GM19099 (cell line): Measurements from ENCODE around the gene RAB4A.

Experiments used
- POLR2A ChIP-seq: IDR thresholded peaks from 3 replicates; pipeline ENCODE4 v1.6.1; 2011; ENCODE audit warnings: low read depth; ENCODE audit not compliant: insufficient read length; ENCODE audit errors: extremely low read depth

The RAB4A gene

DNA sequence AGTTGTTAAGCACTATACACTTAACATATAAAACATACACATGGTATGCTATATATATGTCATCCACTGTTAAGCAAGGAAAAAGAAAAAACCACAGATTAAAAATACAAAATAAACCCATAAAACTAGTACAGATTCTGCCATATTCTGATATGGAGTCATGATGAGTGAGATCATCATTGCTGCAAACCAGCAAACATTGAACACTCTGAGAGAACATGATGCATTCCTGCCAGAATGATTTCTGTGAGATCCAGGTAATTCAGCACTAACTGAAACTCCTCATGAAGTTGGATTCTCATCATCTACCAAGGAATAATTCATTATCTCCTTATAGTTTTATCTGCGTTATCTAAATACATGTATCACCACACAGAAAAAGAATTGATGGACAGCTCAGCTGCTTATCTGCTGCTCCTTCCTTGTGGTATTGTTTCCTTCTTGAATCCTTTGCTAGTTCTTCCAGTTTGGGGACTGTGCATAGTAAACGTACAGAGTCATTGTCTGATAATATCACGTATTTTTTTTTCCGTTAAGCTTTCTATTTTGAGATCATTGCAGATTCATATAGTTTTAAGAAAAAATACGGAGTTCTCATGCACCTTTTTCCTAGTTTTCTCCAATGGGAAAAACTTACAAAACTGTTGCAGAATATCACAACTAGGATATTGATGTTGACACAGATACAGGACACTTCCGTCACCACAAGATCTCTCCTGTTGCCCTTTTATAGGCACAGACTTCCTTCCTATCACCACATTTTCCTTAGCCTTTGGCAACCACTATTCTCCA is 9.3 kb downstream of the RAB4A start:
- TF ChIP-seq POLR2A, result no peak

DNA sequence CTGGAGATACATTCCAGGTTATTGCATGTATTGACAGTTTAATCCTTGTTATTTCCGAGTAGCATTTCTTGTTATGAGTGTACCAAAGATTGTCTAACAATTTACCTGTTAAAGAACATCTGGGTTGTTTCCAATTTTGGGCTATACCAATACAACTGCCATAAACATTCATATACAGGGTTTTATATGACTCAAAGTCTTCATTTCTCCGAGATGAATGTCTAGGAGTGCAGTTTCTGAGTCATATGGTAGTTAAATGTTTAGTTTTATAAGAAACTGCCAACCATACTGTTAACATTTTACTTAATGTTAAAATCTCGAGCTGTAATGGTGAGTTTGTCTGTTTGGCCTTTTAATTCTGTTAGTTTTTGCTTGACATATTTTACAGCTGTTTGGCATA is 10.0 kb downstream of the RAB4A start:
- TF ChIP-seq POLR2A, result no peak

DNA sequence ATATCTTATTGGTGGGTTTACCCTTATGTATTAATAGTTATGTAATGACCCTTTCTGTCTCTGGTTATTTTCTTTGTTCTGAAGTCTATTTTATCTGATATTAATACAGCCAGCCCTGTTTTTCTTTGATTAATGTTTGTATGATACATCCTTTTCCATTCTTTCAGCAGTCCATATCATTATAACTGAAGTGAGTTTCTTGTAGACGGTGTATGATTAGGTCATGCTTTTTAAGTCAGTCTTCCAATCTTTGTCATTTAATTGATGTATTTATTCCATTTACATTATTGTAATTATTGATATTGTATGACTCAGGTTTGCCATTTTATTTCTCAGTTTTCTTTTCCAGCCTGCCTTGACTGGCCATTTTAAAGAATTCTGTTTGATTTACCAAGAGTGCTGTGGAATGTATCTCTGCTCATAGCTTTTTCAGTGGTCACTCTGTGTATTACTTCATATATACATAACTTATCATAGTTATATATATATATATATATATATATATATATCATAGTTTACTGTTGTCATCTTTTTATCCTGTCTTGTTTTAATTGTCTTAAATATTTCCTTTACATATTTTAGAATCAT is 10.5 kb downstream of the RAB4A start:
- TF ChIP-seq POLR2A, result no peak

DNA sequence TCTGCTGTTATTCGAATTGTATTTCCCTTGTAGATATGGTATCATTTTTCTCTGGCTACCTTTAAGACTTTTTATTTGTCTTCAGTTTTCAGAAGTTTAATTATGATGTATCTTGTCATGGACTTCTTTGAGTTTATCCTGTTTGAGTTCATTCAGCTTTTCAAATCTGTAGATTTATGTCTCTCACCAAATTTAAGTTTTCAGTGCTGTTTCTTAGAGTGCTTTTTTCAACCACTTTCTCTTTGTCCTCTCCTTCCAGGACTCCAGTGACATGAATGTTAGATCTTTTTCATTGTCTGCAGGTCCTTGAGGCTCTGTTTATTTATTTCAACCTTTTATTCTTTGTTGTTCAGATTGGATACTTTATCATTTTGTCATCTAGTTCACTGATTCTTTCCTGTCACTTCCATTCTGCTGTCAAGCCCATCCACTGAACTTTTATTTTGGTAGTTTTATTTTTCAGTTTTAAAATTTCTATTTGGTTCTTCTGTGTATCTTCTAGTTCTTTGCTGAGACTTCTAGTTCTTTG is 11.4 kb downstream of the RAB4A start:
- no peak for TF ChIP-seq POLR2A

DNA sequence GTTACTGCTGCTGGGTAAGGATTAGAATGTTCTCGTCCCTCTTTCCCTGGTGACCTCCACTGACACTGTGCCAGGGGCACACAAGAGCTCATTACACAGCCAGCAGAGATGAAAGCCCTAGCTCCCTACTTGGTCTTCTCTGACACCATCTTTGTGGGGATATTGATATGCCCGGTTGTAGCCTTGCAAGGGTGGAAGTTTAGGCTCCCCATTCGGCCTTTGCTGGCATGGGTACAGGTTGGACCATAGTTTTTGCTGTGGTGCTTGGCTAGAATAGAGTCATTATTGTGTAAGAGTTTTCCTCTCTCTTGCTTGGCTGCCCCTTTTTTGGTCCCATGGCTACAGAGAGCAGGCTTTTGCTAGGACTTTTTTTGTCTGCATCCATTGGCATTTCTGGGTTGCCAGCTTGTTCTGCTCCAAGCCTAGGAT is 12.3 kb downstream of the RAB4A start:
- no peak for TF ChIP-seq POLR2A

DNA sequence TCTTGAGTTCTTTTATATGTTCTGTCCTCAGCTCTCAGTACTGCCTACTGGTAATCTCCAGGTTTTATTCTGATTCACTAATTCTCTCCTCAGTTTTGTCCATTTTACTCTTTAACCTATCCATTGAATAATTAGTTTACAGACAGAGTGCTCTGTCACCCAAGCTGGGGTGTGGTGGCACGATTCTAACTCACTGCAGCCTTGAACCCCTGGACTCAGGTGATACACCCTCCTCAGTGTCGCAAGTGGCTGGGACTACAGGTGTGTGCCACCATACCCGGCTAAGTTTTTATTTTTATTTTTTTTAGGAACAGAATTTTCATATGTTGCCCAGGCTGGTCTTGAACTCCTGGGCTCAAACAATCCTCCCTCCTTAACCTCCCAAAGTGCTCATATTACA is 14.0 kb downstream of the RAB4A start:
- TF ChIP-seq POLR2A, result no peak

DNA sequence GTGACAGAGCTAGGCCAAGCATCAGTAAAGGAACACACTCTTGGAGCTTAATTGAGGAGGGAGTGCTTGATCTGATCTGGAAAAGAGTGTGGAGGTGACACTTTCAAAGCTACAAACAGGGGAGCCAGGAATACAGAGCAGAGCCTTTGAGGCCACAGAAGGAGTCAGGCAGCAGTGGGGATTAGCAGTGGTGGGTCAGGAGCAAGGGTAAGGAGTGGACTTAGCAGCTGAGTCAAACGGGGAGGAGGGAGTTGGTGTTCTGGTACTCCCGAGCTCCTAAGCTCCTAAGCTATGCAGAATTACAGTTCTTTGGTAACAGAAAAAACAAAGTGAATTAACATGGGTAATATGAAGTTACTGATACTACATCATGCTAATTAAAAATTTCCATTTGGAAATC is 14.5 kb downstream of the RAB4A start:
- TF ChIP-seq POLR2A, result no peak

DNA sequence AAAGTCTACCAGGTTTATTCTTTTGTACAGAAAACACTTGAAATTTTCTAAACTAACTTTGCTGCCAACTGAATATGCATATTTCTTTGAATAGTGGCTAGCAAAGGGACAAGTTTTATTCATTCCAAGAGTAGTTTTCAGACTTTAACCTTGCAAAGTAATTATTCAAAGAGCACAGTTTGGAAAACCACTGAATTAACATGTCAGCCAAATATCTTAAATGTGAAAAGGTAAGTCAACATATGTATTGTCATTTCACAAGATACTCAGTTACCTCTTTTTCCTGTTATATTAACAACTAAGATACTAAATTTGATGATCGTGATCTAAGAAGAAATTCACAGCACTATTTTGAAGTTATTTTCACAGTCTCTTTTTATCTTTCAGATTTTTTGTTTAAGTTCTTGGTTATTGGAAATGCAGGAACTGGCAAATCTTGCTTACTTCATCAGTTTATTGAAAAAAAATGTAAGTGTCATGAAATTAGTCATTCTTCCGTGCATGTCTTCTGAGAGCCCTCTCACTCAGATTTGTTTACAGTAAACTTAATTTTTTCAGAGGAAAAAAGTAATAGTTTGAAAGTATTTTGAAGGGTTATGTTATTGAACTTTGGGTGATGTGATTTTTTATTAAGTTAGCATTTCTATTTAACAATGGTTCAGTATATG is 15.3 kb downstream of the RAB4A start:
- no peak for TF ChIP-seq POLR2A

DNA sequence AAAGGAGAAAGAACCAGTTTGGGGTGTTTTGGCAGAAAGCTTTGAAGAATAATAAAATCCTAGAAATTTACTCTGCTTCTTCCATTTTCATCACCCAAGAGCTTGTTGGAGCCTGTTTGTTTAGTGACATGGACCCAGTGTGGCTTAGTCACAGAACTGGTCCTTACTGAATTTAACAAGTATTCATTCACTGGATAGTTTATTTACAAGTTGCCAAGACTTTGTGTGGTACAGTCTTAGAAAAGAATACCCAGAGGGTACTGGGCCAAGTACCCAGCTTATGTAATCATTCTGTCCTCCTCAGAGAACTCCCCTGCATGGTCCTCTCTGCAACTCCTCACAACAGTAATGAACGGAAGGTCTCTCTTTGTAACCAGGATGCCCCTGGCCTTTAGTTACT is 16.4 kb downstream of the RAB4A start:
- no peak for TF ChIP-seq POLR2A

DNA sequence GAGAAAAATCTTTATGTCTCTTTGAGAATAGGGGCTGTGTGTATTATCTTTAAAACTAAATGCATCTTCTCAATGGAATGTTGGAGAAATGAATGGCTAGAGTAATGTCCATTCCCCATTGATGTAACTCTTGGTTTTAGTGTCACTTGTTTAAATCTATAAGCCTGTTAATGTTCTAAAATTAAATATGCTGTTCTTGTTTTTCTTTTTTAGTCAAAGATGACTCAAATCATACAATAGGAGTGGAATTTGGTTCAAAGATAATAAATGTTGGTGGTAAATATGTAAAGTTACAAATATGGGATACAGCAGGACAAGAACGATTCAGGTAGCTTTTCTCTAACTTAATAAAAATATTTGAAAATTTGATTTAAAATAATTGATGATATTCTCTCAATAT is 17.6 kb downstream of the RAB4A start:
- no peak for TF ChIP-seq POLR2A

DNA sequence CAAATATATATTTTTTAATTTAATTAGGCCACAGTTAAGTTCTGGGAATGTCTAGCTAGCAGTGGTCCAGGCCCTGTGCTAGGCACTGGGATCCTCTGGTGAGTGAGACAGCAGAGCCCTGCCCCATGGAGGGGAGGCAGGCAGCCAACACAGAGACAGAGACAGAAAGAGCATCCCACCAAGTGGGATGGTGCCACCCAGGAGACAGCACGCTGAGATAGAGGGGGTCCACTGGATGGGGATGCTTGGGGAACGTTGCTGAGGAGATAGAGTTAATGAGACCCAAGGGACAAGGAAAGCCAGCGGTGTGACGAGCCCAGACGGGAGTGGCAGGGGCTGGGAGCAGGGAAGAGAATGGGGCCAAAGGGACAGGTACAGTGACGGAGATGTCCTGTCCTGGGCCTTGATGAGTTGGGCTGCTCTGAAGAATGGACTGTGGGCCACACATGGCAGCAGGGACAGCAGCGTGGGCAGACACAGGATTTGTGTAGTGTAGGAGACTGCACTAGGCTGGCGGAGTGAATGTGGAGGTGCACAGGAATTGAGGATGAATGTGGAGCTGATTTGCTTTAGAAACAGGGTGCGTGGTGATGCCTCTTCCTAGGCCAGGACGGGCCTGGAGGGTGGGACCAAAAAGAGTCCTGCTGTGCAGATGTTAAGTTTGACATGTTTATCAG is 22.8 kb downstream of the RAB4A start:
- TF ChIP-seq POLR2A, result no peak

DNA sequence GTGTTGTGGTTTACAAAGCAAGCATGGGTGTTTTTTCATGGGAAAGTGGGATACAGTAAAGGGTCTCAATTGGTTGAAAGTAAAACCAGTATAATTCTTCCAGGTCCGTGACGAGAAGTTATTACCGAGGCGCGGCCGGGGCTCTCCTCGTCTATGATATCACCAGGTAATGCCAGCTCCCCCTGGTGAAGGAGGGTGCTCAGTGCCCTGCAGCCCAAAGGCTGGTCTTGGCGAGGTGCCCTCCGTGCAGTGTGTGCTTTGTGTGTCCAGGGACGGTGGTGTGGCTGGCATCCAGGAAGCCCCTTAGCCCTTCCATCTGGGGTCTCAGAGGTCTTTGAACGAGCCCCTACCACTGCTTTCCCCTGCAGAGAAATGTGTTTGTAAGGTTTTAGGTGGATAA is 24.8 kb downstream of the RAB4A start:
- no peak for TF ChIP-seq POLR2A

DNA sequence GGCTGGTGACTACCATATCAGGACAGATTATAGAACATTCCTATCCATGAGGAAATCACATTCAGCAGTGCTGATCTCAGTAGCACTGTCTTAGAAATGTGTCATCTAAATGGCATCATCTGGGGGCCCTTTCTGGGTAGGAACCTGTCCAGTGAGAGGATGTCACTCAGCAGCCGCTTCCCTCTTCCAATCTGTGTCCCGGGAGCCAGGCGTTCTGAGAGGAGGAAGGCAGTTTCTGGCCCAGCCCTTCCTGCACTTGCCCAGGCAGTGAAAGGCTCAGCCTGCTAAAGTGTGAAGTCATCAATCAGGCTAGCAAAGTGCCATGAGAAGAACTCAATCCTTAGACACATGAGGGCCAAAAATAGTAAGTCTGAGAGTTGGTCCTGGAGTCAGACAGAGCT is 25.6 kb downstream of the RAB4A start:
- TF ChIP-seq POLR2A, result no peak

DNA sequence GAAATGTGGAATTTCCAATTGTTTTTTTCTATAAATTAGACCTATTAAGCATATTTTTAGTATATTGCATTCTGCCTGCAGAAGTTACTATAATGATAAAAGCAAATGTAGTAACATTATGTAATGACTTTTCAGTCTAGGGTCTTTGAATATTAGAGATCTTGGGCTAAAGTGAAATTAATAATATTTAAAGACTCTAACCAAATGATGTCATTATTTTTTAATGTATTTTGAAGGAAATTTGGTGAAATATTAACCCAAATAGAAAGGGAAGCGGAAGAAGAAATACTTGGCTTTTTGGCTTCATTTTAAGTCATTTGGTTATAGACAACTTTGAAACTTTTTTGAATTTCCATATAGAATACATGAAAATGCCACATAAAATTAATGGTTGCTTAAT is 26.8 kb downstream of the RAB4A start:
- no peak for TF ChIP-seq POLR2A

DNA sequence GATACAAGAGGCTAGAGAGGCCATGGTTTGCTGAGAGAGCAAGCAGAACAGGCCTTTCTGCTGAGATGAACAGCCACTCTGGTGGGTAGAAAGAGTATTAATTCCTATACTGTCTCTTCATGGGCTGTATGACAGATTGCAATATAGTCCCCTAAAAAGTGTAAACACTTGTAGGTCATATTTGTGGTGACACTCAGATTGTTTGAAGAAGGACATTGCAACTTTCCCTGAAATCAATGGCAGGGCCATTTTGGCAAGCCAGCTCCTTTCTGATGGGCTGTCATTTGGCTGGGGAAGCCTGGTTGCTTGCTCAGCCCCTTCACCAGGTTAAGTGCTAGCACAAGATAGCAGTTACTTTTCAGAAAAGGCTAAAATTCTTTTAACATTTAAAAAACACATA is 27.5 kb downstream of the RAB4A start:
- TF ChIP-seq POLR2A, result no peak
